Measurements from ENCODE around the gene DFFB.

Gene DFFB

DNA sequence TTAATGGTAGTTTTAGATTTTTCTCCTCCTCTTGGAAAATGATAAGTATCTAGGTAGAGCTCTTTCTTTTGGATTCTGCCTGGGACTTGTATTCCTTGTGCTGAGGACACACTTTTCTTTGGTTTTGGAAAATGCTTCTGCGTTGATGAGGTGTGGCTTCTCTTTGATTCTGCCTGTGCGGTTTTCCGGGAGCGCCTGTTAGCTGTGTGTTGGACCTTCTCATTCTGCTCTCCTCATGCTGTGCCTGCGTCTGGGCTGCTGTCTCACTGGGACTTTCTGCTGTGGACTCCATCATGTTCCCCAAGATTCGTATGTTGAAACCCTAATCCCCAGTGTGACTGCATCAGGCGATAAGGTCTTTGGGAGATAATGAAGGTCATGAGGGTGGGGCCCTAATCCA lies 21.8 kb downstream of the DFFB start:
- no peak for DNase-seq

DNA sequence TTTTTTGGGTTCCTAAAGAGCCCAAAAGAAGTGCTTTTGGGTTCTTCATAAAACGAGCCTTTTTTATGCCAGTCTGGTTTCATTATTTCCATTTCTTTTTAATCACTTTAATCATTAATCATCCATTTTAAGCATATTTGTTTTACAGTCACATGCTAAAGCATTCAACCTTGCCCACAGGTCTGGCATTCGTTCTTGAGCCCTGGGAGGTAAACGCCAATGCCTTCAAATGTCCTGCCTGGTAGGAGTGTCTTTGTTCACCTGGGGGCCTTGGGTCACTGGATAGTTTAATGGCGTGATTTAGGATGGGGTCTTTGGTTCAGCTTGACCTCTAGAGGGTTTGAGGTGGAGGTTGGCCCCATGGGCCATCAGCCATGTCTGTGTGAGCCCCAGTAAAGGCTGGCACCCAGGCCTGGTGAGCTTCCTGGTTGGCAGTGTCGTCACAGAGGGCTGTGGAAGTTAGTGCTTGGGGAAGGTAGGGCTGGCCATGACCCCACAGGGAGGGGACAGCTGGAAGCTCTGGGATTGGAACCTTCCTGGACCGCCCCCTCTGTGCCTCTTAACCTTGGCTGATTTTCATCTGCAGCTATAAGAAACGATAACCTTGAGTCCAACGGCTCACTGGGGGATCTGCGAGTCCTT lies 22.6 kb downstream of the DFFB start:
- DNase-seq: no peak

DNA sequence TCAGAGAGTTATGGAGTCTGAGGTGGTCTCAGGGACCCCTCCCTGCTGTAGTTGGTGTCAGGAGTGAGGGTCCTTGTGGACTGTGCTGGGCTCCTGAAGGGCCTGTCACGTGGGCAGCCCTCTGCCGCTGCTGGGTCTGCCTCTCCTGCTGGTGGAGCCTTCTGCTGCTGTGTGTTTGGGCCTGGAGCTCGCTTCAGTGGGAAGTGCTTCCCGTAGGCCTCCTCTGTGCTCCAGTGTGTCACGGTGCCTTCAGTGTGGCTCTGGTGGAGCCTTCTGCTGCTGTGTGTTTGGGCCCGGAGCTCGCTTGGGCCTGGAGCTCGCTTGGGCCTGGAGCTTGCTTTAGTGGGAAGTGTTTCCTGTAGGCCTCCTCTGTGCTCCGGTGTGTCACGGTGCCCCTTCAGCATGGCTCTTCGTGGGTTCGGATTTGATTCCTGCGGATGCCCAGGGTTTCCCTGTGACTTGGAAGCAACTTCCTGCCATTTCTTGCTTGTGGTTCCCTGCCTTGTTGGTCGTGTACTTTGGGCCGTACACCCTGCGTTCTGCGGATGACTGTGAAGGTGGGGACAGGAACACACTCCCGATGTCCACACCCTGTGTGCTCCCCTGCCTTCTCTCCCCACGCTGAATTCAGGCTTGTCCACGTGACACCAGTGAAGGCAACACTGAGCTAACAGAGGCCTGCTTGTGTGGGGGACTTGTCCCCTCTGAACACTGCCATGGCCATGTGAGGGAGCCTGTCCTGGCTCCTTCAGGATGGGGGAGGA lies 23.3 kb downstream of the DFFB start:
- DNase-seq: no peak

DNA sequence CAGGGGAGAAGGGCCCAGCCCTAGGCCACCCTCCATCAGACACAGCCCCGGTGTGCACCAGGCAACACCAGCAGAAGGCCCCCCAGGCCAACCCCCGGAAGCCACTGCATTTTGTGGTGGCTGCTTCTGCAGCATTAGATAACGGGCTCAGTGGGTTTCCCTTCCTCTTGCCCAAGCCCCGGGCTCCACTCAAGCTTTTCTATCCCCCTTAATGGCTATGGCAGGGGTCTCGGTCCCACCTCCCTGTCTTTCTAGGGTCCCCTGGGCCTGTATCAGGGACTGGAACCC lies 23.9 kb downstream of the DFFB start:
- DNase-seq: peak; percentile 49

DNA sequence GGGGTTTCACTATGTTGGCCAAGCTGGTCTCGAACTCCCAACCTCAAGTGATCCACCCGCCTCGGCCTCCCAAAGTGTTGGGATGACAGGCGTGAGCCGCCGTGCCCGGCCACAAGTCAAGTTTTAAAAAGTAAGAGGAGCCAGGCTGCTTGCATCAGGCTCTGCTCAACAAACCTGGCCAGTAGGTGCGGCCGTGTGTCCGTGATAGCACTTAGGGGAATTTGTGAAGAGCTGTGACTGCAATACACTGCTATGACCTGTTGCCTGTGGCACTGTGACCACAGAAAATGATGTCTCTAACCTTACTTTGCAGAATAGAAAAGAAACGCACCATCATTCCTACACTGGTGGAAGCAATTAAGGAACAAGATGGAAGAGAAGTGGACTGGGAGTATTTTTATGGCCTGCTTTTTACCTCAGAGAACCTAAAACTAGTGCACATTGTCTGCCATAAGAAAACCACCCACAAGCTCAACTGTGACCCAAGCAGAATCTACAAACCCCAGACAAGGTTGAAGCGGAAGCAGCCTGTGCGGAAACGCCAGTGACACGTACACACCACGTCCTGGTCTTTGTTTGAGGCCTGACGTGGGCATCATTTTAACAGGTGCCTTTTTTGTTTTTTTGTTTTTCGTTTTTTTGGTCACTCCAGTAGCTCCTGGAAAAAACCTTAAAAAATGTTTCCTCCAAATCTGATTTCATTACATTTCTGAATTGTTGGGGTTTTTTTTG lies 26.1 kb downstream of the DFFB start:
- DNase-seq: no peak

DNA sequence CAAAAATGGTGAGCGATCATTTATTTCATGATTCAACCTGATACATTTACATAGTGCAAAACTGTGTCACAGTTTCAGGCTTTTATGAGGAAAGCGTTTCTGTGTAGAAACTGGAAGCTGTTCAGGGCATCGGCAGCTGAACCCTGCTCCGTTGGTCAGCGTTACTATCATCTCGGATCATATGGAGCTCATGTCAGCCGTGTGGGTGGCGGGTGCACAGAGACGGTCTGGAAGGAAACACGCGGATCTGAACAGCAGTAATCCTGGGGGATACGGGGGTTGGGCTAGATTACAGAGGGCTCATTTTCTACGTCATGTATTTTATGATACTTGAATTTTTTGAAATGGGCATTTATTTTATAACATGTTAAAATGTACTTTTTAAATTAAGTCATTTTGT lies 27.7 kb downstream of the DFFB start:
- DNase-seq: no peak

DNA sequence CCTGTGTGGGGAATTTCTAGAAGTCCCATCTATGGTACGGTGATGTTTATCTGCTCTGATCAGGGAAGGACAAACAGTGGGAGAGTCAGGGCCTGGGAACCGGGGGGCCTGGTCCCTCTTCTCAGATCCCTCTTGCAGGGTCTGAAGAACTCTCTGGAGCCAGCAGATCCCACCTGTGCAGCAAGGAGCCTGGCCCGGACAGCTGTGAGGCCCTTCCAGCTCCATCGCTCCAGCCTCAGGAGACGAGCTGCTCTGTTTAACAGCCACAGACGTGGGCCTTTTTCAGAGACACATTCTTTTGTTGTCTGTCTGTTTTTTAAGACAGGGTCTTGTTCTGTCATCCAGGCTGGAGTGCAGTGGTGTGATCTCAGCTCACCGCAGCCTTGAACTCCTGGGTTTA lies 28.3 kb downstream of the DFFB start:
- no peak for DNase-seq

DNA sequence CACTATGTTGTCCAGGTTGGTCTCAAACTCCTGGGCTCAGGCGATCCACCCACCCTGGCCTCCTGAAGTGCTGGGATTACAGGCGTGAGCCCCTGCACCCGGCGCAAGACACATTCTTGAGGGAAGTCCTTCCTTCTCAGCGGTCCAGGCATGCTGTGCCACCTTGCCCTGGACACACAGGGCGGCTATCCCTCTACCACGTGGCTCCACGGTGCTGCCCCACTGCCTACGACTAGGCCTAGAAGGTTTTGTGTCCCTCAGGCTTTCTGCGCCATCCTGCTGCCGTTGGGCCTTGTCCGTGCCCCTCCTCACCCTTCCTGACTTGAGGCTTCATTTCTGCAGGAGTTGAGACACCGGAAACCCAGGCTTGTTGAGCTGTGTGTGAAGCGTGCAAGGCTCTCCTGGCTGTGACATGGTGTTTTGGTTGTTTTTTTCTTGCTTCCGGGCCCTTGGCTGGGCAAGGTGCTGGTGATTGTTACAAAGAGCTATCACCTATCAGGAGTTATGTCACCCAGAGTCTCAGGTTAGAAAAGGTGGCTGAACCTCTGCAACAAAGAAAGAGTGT lies 28.9 kb downstream of the DFFB start:
- no peak for DNase-seq

DNA sequence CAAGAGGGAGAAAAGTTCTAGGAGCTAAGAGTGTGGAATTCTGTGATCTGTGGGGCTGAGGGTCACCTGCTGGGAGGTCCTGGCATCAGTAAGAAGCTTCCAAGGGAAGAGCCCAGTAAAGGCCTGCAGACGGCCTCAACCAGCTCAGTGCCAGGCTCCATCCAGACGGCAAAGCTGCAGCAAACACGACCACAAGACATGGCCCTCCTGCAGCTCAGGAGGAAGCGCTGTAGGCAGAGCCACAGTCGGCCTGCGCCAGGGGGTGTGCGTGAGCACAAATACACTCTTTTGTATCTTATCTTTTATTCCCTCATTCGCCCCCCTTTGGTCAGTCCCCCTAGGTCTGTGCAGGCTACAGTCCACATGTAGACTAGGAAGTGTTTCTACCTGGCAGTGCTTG lies 29.4 kb downstream of the DFFB start:
- no peak for DNase-seq

DNA sequence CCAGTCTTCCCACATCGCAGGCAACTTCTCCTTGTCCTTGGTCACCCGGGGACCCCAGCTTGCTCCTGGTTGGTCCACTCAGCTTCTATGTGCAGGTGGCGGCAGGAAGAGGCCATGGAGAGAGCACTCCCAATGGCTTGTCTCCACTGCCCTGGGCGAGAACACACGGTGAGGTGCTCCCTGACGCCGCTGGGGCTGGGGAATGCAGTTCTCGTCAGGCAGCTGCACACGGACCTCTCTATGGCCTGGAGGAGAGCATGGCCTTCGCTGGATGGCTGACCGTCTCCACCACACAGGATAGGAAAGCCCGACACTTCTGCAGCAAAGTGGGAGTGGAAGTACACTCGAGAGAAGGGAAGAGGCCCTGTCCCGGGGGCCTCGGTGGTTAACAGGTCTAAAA lies 31.0 kb downstream of the DFFB start:
- no peak for DNase-seq

DNA sequence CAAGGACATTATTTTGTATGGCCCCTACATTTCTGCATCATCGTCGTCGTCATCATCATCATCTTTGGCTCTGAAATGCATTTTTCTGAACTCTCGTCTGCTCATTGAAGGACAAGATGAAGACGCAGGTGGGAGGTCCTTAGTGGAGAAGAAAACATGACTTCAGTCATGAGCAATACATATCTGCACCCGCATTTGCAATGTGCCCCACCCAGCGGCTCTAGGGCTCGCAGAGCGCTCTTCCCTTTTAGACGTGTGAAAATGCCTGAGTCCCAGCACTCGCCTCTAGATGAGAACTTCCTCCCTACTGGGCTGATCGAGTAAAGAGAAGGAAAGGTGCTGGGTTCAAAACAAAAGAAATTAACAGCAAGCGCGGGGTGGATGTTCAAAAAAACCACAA lies 32.7 kb downstream of the DFFB start:
- no peak for DNase-seq

DNA sequence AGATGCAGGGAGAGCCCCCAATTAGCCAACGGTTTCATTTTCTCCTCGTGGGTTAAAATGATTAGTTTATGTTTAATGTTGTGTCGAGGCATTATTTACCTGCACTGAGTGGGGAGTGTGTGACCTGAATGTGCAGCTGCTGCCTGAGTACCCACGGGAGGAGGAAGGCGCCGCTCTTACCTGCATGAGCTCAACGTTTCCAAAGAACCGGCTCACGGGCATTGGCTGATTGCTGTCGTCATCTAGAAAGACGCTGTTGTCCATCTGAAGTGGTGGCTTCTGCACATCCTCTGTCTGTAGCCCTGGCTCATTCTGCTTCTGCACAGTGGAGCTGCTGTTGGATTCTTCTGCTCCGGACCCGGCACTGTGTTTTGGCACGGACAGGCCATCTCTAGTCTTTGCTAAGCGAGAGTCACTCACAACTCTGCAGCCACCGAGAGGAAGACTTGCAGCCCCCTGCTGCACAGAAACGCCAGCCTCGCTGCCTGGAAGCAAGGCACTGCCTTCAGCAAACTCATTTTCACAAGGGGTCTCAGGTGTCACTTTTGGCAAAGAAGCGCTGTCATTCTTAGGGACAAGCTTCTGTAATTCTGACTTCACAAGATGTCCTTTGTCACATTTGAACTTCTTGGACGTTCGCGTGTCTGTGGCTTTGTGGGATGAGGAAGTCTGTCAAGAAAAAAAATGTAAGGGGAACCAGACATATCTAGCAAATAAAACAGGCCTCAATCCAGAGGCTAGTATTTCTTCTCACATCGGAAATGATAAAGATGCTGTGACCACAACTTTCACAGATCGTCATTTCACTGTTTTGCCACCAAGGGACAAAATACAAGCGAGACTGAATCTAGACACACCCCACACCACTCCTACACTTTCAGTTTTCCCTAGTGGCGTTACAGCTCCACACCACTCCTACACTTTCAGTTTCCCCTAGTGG lies 33.4 kb downstream of the DFFB start:
- DNase-seq: peak; percentile 60

DNA sequence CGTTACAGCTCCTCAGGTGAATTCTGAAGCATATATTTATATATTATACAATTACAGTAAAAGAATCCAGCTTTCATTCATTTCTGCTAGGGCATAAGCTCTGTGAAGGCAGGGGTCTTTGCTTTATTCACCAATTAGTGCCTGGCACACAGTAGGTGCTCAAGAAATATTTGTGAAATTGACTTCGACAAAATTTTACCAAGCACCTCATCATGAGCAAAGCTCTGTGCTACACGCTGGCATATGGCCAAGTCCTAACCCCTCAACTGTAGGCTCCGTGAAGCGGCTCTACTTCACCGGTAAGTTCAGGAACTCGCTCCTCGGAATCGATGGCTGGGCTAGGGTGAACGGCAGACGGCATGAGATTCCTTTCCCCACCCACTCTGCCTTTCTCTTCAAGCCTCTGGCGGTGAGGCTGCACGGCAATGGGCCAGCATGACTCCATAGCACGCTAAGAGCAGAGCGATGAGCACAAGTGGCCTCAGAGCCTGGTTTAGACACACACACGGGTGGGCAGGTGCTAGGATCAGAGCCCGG lies 34.1 kb downstream of the DFFB start:
- DNase-seq: no peak

DNA sequence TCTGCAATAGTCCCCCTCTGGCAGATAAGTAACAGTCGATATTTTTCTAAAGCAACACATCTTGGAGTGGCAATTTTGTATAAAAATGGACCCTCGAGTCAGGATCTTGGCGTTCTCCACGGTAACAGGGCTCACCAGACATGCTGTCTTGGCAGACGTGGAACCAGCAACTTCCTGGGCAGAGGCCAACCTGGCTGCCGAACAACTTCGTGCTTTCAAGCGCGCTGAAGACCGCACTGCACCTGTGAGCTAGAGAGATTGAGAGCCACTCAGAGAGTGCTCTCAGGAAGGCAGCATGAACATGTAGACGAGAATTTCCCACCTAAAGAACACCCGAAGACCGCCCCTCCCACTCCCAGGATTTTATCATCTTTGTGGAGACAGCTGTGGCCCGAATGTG lies 35.5 kb downstream of the DFFB start:
- no peak for DNase-seq

DNA sequence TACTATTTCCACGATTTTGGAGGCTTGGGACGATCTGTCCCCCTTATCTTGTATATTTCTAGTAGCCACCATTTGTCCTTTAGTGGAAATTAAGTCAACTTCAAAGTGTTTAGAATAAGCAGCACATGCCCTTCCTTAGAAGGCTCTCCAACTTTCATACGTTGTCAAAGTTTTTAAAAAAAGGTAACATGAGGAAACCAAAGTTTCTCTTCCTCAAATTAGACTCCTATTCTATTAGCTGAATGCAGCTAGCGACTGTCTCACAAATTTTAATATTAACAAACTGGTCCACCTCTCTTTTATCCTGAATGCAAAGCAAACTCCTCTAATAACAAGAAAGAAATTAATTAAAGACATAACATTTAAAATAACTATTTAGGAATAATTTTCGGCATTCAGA lies 35.9 kb downstream of the DFFB start:
- DNase-seq: no peak

DNA sequence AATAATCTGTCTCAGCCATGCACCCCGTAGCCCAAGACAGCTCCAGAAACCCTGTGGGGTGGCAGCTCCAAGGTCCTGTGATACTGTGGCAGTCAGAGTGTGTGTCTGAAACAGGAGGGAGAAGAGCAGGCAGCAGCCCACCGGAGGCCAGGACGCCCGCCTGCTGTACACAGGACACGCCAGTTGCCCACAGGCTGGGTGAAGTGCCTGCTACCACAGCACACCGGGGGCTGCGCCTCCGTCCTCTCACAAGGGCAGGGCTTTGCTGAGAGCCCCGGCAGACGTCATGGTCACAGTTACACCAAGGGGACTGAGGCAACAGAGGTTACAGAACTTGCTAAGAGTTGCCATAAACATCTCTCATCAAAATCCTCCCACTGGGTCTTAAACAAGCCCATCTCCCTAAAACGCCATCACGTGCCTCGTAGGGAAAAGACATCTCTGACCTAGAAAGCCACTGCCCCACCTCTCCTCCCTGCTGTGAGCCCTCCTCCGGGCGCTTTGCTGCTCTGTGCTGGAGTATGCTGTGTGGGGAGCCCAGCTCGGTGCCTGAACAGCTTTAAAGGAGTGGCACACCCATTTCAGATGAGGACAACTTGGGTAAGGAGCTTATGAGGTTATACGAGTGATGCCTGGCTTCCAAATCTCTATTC lies 37.5 kb downstream of the DFFB start:
- DNase-seq: no peak

DNA sequence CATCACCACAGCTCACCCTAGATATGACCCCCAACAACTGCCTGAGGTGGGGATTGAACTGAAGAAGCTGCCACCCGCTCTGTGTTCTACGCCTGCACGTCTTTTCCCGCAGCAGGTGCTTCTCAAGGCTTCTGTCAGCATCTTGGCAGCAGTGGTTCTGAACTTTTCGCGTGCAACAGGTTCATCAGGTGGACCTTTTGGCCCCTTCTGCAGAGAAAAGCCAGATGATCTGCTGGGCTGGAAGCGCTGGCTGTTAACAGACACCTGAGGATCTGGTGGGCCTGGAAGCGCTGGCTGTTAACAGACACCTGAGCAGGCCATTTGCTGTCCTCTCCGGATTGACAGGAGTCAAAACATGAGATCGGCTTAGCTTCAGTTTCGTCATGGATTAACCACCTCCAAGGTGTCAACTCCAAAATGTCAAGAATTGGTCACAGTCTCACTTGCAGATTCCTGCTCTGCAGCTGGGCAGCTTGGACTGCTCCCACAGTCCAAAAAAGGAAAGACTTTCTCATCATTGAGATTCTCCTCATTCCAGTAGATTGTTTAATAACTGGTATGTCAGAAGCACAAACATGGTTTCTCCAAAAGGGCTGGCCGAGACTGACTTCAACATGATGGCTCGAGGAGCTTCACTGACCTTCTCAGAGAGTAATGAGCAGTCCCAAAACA lies 38.1 kb downstream of the DFFB start:
- no peak for DNase-seq

DNA sequence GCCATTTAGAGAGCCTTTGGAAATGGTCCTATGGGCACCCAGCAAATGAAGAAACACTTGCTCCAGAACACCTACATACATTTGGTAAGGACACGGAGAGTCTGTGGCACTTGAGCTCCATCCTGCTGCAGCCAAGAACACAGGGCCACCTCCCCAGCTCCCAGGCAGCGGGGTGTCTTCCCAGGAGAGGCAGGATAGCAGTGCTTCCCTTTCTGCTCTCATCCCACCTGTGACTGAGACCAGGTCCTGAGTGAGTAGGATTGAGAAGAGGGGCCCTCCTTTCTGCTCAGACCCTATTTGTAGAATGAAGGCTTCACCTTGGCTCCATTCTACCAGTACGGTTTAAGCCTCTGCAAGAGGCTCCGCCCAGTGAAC lies 38.7 kb downstream of the DFFB start:
- DNase-seq: no peak

DNA sequence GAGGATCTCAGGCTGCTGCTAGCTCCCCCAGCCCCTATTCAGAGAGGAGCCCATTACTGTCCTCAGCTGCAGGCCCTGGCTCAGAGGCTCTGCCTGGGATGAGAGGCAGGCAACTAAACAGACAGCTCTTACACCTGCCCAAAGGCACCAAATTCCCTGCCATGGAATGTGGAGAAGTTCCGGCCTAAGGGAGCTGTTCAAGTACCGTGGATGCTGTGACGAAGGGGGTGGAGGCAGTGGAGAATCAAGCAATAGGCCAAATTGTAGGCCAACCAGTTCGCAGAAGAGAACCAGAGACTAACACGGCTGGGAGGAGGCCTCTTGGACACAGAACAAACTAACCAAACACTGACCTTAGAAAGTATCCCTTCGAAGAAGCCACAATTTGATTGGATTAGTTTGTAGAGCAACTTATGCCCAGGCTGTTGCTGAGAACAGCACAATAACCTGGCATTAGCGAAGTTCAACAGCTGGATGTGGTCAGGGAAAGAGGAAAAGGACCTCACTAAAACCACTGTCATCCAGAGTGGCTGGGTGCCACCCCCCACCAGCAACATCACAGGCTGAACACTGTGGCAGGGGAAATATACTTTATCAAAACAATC lies 39.2 kb downstream of the DFFB start:
- no peak for DNase-seq

DNA sequence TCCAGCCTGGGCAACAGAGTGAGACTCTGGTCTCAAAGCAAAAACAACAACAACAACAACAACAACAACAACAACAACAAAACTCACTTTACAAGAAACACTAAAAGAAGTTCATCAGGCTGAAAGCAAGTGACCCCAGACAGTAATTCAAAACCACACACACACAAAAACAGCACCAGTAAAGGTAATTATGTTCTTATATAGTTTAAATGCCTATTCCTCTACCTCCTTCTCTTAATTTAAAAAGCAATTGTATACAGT lies 41.1 kb downstream of the DFFB start:
- DNase-seq: no peak

DNA sequence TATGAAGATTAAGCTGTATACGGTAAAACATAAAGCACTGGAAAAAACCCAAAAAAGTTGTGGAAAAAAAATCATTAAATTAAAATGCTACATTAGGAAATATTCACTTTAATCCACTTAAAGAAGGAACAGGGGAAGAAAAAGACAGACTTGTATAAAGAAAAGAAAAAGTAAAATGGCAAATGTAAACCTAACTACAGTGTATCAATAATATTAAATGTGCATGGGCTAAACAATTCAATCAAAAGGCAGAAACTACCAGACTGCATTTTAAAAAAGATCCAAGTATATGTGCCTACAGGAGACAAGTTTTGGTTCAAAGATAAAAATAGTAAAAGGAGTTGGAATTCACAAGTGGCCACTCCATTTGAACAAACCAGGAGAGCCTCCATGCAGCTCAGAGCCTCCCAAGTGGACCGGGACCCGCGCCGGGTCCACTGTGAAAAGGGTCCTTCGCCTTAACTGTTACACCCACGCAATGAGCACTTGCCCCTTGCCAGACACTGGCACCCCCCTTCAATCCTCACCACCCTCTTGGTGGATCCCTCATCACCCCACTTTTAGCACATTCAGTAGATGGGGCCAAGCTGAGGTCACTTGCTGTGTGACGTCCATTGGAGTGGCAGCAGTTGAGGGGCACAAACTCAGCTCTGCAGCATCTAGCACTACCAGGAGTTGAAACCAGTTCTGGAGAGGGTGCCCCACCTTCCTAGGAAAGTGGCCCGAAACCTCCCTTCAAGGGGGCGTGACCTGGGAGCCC lies 41.9 kb downstream of the DFFB start:
- no peak for DNase-seq
